Loucy (cell line): Measurements from ENCODE around the gene SLC25A14.

Experiments used
- CTCF ChIP-seq: fragments of 200-600 bp; sonication (generic); conservative IDR thresholded peaks from 2 replicates; pipeline ENCODE4 v1.5.1; 2014; ENCODE audit warnings: mild to moderate bottlenecking, antibody characterized with exemption, low read length
- EZH2phosphoT487 ChIP-seq: fragments of 200-600 bp; IDR thresholded peaks from 2 replicates; pipeline ENCODE4 v1.6.1; 2018; ENCODE audit warnings: antibody characterized with exemption, mild to moderate bottlenecking, moderate library complexity, borderline replicate concordance

DNA sequence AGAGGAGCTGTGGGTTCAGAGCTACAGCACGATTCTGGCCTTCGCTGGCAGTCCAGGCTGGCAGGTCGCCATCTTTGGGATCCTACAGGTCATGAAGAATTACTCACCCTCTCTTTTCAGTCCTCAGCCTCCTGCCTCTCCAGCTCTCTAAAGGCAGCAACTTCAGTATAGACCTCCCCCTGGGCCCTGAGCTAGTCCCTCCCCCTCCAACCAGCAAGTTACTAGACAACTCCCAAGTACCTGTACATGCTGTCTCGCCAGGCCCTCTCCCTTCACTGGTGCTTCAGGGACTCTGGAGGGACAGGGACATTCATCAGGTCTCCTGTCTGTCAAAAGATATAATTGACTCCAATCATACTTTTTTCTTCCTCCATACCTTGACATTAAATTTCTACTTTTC, 45.8 kb downstream of the SLC25A14 start, which contains the start of gene GPR119:
- TF ChIP-seq CTCF: no peak
- TF ChIP-seq EZH2phosphoT487: no peak
